HG03135 (cell line): ENCODE measurements around the gene FOXC1.

Experiments used
- ATAC-seq: cut with Tn5 transposase; IDR thresholded peaks from one replicate; pipeline ENCODE4 v1.9.1; 2021; ENCODE audit warnings: mild to moderate bottlenecking, moderate library complexity; ENCODE audit not compliant: unreplicated experiment

FOXC1 gene

GRCh38 chr6:1611572-1612298, 2.0 kb downstream of the FOXC1 start:
- ATAC-seq: no peak

- ATAC-seq: no peak
These were observed 2.7 kb downstream of the FOXC1 start for GRCh38 chr6:1612299-1612973.

- no peak for ATAC-seq
These were observed 3.2 kb downstream of the FOXC1 start for GRCh38 chr6:1612974-1613306.

GRCh38 chr6:1613346-1613687, 3.6 kb downstream of the FOXC1 start:
- no peak for ATAC-seq

GRCh38 chr6:1613688-1614447, 4.2 kb downstream of the FOXC1 start:
- no peak for ATAC-seq

- no peak for ATAC-seq
These were observed 4.9 kb downstream of the FOXC1 start for GRCh38 chr6:1614448-1615150.

GRCh38 chr6:1615151-1615852, 5.6 kb downstream of the FOXC1 start:
- ATAC-seq: no peak

- no peak for ATAC-seq
These were observed 6.2 kb downstream of the FOXC1 start for GRCh38 chr6:1615853-1616420.

- no peak for ATAC-seq
These were observed 7.2 kb downstream of the FOXC1 start for GRCh38 chr6:1616701-1617463.

- no peak for ATAC-seq
These were observed 8.0 kb downstream of the FOXC1 start for GRCh38 chr6:1617466-1618310.

GRCh38 chr6:1618311-1619097, 8.8 kb downstream of the FOXC1 start:
- ATAC-seq: no peak

- ATAC-seq: no peak
These were observed 9.5 kb downstream of the FOXC1 start for GRCh38 chr6:1619098-1619672.

GRCh38 chr6:1619673-1620503, 10.2 kb downstream of the FOXC1 start:
- no peak for ATAC-seq

GRCh38 chr6:1620504-1621069, 10.9 kb downstream of the FOXC1 start:
- no peak for ATAC-seq

- no peak for ATAC-seq
These were observed 11.5 kb downstream of the FOXC1 start for GRCh38 chr6:1621070-1621701.

GRCh38 chr6:1622220-1622850, 12.6 kb downstream of the FOXC1 start:
- no peak for ATAC-seq
